H4 (cell line): ENCODE measurements around the gene AGPAT3. TPM values are rescaled to one million over a fixed set of nuclear protein-coding genes. Genes with fewer than 3 reads are reported as not detected.
A peak's percentile ranks its signal among the peaks of the same experiment; 100 is the strongest.

ENCODE experiments used
- DNase-seq: peaks from one replicate; pipeline ENCODE4 v3.0.0-alpha.2; 2015; ENCODE audit warnings: low spot score
- total RNA-seq: library from RNA; depleted of rRNA; stranded (reverse); fragments of >200 nt; shearing (Covaris generic); gene quantifications from 2 replicates; pipeline ENCODE4 v1.2.3, GENCODE V29; 2014

AGPAT3 gene
- total RNA-seq, 1 experiment from 2014 or later = 29.4 TPM

- no peak for DNase-seq
These were observed 129.1 kb downstream of the AGPAT3 start for GRCh38 chr21:43994085-43994484.

- DNase-seq = no peak
These were observed 129.6 kb downstream of the AGPAT3 start for GRCh38 chr21:43994646-43995045.

GRCh38 chr21:43995521-43996105 lies 130.6 kb downstream of the AGPAT3 start:
- no peak for DNase-seq

- no peak for DNase-seq
These were observed 133.0 kb downstream of the AGPAT3 start for GRCh38 chr21:43997766-43998742.

- DNase-seq = no peak
These were observed 135.3 kb downstream of the AGPAT3 start for GRCh38 chr21:44000360-44000759.

GRCh38 chr21:44002511-44002910 lies 137.5 kb downstream of the AGPAT3 start:
- no peak for DNase-seq

GRCh38 chr21:44003307-44003966 lies 138.4 kb downstream of the AGPAT3 start:
- DNase-seq = no peak

GRCh38 chr21:44005071-44005470 lies 140.0 kb downstream of the AGPAT3 start:
- DNase-seq = no peak

- no peak for DNase-seq
These were observed 140.6 kb downstream of the AGPAT3 start for GRCh38 chr21:44005593-44005992.

GRCh38 chr21:44006017-44006619 lies 141.1 kb downstream of the AGPAT3 start:
- peak; percentile 39 for DNase-seq

GRCh38 chr21:44006656-44007055 lies 141.6 kb downstream of the AGPAT3 start:
- no peak for DNase-seq

GRCh38 chr21:44010429-44010828 lies 145.4 kb downstream of the AGPAT3 start:
- no peak for DNase-seq

- DNase-seq = no peak
These were observed 146.1 kb downstream of the AGPAT3 start for GRCh38 chr21:44011123-44011522.

GRCh38 chr21:44011579-44012473 lies 146.8 kb downstream of the AGPAT3 start, which contains the start of gene TRAPPC10:
TSS of gene TRAPPC10 (plus strand) at chr21:44012309. CDS start at chr21:44012494, 185 bp downstream.
- DNase-seq = peak; percentile 82

GRCh38 chr21:44012474-44013379 lies 147.7 kb downstream of the AGPAT3 start:
- DNase-seq = no peak

GRCh38 chr21:44013380-44014088 lies 148.5 kb downstream of the AGPAT3 start:
- no peak for DNase-seq

- no peak for DNase-seq
These were observed 152.6 kb downstream of the AGPAT3 start for GRCh38 chr21:44017601-44018000.

GRCh38 chr21:44018127-44018526 lies 153.1 kb downstream of the AGPAT3 start:
- DNase-seq = no peak
